Endothelial cell of umbilical vein (primary cell): ENCODE measurements around the gene DAGLB. TPM values are rescaled to one million over a fixed set of nuclear protein-coding genes. Genes with fewer than 3 reads are reported as not detected.

Experiments
- BruUV-seq: library from RNA; stranded (reverse); fragments of 400-500 nt; replicated peaks from 2 replicates; lab custom pipeline; 2021; lab: Mats Ljungman, UMichigan
- CTCF ChIA-PET: fragments of 300-600, 350-600 bp; sonication (Branson Sonifier 250); formaldehyde crosslinking; loops from one replicate; lab custom pipeline; 2021; ENCODE audit warnings: antibody characterized with exemption, inconsistent platforms; lab: Charles Lee
- POLR2A ChIA-PET: fragments of 300-600, 350-600 bp; sonication (Branson Sonifier 250); formaldehyde crosslinking; loops from one replicate; lab custom pipeline; 2021; ENCODE audit warnings: antibody characterized with exemption, inconsistent platforms; lab: Charles Lee
- DNase-seq: peaks from one replicate; pipeline ENCODE4 v3.0.0-alpha.2; 2011; ENCODE audit warnings: low read depth, low spot score
- FAIRE-seq: peaks from 2 replicates; lab custom pipeline; 2011; peaks lifted over from hg19 to GRCh38; lab: Jason Lieb, UNC
- H2AFZ ChIP-seq: 2 replicates; pipeline ENCODE4 v1.6.0; 2012; ENCODE audit warnings: low read depth, low read length, control low read depth, inconsistent platforms
- H3K27ac ChIP-seq: 2 replicates; pipeline ENCODE4 v1.5.1; 2011; ENCODE audit warnings: low read depth, mild to moderate bottlenecking, control low read depth, low read length, moderate library complexity; ENCODE audit not compliant: insufficient read depth
- H3K27me3 ChIP-seq, 2 experiments: 2 replicates each; pipeline versions ENCODE4 v1.6.0 to v1.6.1; 2011; ENCODE audit warnings: low read length in 2 of 2, mixed read lengths in 1 of 2; ENCODE audit not compliant: control insufficient read depth in 2 of 2, insufficient read depth in 2 of 2
- H3K36me3 ChIP-seq, 2 experiments: 2 replicates in 1 of 2; 3 replicates in 1 of 2; pipeline ENCODE4 v1.5.1; 2011; ENCODE audit warnings: low read length in 2 of 2, mild to moderate bottlenecking in 1 of 2, moderate library complexity in 1 of 2; ENCODE audit not compliant: control insufficient read depth in 2 of 2, insufficient read depth in 2 of 2; ENCODE audit errors: extremely low read depth in 1 of 2
- H3K4me1 ChIP-seq: 3 replicates; pipeline ENCODE4 v1.5.1; 2011; ENCODE audit warnings: mild to moderate bottlenecking, low read length; ENCODE audit not compliant: control insufficient read depth, insufficient read depth; ENCODE audit errors: extremely low read depth
- H3K4me2 ChIP-seq: 2 replicates; pipeline ENCODE4 v1.6.1; 2011; ENCODE audit warnings: low read length, control low read depth, mixed read lengths; ENCODE audit not compliant: insufficient read depth
- H3K4me3 ChIP-seq, 3 experiments: fragments of 200-600 bp in 1 of 3; sonication (generic), shearing (Covaris generic) in 1 of 3; replicated peaks in 1 of 3; 2 replicates each; pipeline ENCODE4 v1.5.1; 2011 to 2016; ENCODE audit warnings: control low read depth in 3 of 3, low read length in 3 of 3, mild to moderate bottlenecking in 2 of 3, inconsistent platforms in 1 of 3, low read depth in 1 of 3, moderate library complexity in 1 of 3; ENCODE audit not compliant: insufficient read depth in 1 of 3
- H3K79me2 ChIP-seq: 2 replicates; pipeline ENCODE4 v1.6.0; 2012; ENCODE audit warnings: low read length, inconsistent platforms; ENCODE audit not compliant: control insufficient read depth, insufficient read depth
- H3K9ac ChIP-seq: replicated peaks from 2 replicates; pipeline ENCODE3; 2011; ENCODE audit warnings: low read length, control low read depth; ENCODE audit not compliant: insufficient read depth; ENCODE audit errors: extremely low read depth
- H3K9me1 ChIP-seq: replicated peaks from 3 replicates; pipeline ENCODE4 v1.6.0; 2011; ENCODE audit warnings: mild to moderate bottlenecking, low read length; ENCODE audit not compliant: control insufficient read depth, insufficient read depth; ENCODE audit errors: extremely low read depth
- H3K9me3 ChIP-seq: replicated peaks from 2 replicates; pipeline ENCODE4 v1.5.1; 2012; ENCODE audit warnings: low read length, inconsistent platforms; ENCODE audit not compliant: control insufficient read depth, insufficient read depth
- H4K20me1 ChIP-seq: replicated peaks from 2 replicates; pipeline ENCODE3; 2011; ENCODE audit warnings: mild to moderate bottlenecking, low read length; ENCODE audit not compliant: control insufficient read depth, insufficient read depth; ENCODE audit errors: extremely low read depth
- CTCF ChIP-seq, 2 donors: IDR thresholded peaks; 1 replicate in 1 of 2; 2 replicates in 1 of 2; pipeline ENCODE4 v1.5.1; 2011; ENCODE audit warnings: low read length in 2 of 2, mild to moderate bottlenecking in 2 of 2, moderate library complexity in 2 of 2, control low read depth in 1 of 2, inconsistent platforms in 1 of 2, low read depth in 1 of 2; ENCODE audit not compliant: insufficient read depth in 1 of 2; ENCODE audit errors: extremely low read depth in 1 of 2
- EZH2 ChIP-seq: IDR thresholded peaks from 2 replicates; pipeline ENCODE4 v1.6.1; 2012; ENCODE audit warnings: borderline replicate concordance, low read depth, mild to moderate bottlenecking, moderate library complexity, low read length, inconsistent platforms; ENCODE audit not compliant: severe bottlenecking
- FOS ChIP-seq: IDR thresholded peaks from 2 replicates; pipeline ENCODE4 v1.6.1; 2011; ENCODE audit warnings: mild to moderate bottlenecking, low read length, moderate library complexity, borderline replicate concordance; ENCODE audit not compliant: insufficient read depth
- GATA2 ChIP-seq: IDR thresholded peaks from 2 replicates; pipeline ENCODE4 v1.7.0; 2011; ENCODE audit warnings: low read depth, mild to moderate bottlenecking, moderate library complexity, mixed read lengths, low read length; ENCODE audit not compliant: insufficient read length, insufficient read depth
- JUN ChIP-seq: IDR thresholded peaks from 2 replicates; pipeline ENCODE4 v1.6.1; 2011; ENCODE audit warnings: borderline replicate concordance, low read depth; ENCODE audit not compliant: insufficient read length, insufficient read depth
- MAX ChIP-seq: IDR thresholded peaks from 2 replicates; pipeline ENCODE4 v1.6.1; 2011; ENCODE audit not compliant: insufficient read depth, insufficient read length
- MYC ChIP-seq: IDR thresholded peaks from one replicate; pipeline ENCODE4 v1.6.1; 2011; ENCODE audit warnings: mild to moderate bottlenecking, low read depth, low read length
- POLR2A ChIP-seq: IDR thresholded peaks from 2 replicates; pipeline ENCODE4 v1.6.1; 2012; ENCODE audit warnings: low read depth, mild to moderate bottlenecking, control low read depth, low read length
- POLR2AphosphoS5 ChIP-seq: IDR thresholded peaks from 2 replicates; pipeline ENCODE4 v1.6.1; 2012; ENCODE audit warnings: low read depth, mild to moderate bottlenecking, control low read depth, low read length, moderate library complexity; ENCODE audit not compliant: insufficient read depth
- dilution Hi-C: fragments of 300-500 bp; cut with MboI; formaldehyde crosslinking; loops from one replicate; pipeline ENCODE4 v1.15.0; 2019; ENCODE audit warnings: low sequenced_read_pairs; ENCODE audit not compliant: extremely low pct_ligation_motif_present
- intact Hi-C: fragments of 100-400 bp; cut with micrococcal nuclease; formaldehyde crosslinking; loops from one replicate; pipeline ENCODE4 v1.10.0; 2022
- polyA plus RNA-seq, 4 experiments: library from polyadenylated mRNA; depleted of rRNA in 3 of 4; stranded (reverse) in 3 of 4; unstranded in 1 of 4; fragments of >200 nt; gene quantifications; 2 replicates each; pipeline versions ENCODE4 v1.2.1 to v1.2.3, GENCODE V29; 2011 to 2012; ENCODE audit warnings: missing spikeins in 1 of 4
- total RNA-seq: library from RNA; stranded (reverse); gene quantifications from 2 replicates; pipeline ENCODE4 v1.2.3, GENCODE V29; 2021

DAGLB gene
- total and polyA plus RNA-seq, 2 donors (not counting 3 experiments of a cell fraction or from before 2014, with no cell fraction given) = 28.2 to 48.2 TPM

GRCh38 chr7:6495597-6496262 is 48.0 kb upstream of the DAGLB start:
- H3K79me2 ChIP-seq = no peaks in the 10 kb centered on the region
- no TSS peak for BruUV-seq
- H3K9me3 ChIP-seq = no peaks in the 10 kb centered on the region
- H3K4me2 ChIP-seq = no peak overlapping the region
- peaks cover 3 to 6% of the 10 kb centered on the region in 2 experiments for H3K27me3 ChIP-seq
- no peak for DNase-seq
- H3K9me1 ChIP-seq = no peaks in the 10 kb centered on the region
- no peaks in the 10 kb centered on the region for H4K20me1 ChIP-seq
- H3K27ac ChIP-seq = no peak overlapping the region
- H3K9ac ChIP-seq = no peak overlapping the region
- TF ChIP-seq CTCF (IDR thresholded peaks at IDR 0.05; ENCODE audit: extremely low read depth in 1 of 2, insufficient read depth in 1 of 2, low read depth in 1 of 2, low read length in 2 of 2) (no peak), MYC (no peak), JUN (no peak), FOS (no peak), POLR2AphosphoS5 (no peak), POLR2A (no peak), EZH2 (no peak), GATA2 (no peak), MAX (no peak)
- no peak overlapping the region for H2AFZ ChIP-seq
- FAIRE-seq = no peak
- dilution Hi-C loops = no loop called here
- H3K4me3 ChIP-seq = no peak overlapping the region
- ChIA-PET CTCF (interaction anchor here (1.0 kb wide), 1 partner anchor 20 kb away, joined by 3 read pairs; no protein-coding TSS in a partner anchor), POLR2A (no interaction called here)
- no peaks in the 10 kb centered on the region for H3K36me3 ChIP-seq
- no peaks in the 10 kb centered on the region for H3K4me1 ChIP-seq
- intact Hi-C loops = no loop called here
